ENCODE data around the gene ACKR1.

- TF ChIP-seq MYC (IDR thresholded peaks at IDR 0.05; ENCODE audit: low read depth, low read length) (no peak), CTCF (IDR thresholded peaks at IDR 0.05; ENCODE audit: extremely low read depth in 1 of 2, insufficient read depth in 1 of 2, low read depth in 1 of 2, low read length in 2 of 2) (no peak), EZH2 (IDR thresholded peaks at IDR 0.05; ENCODE audit: borderline replicate concordance, low read depth, low read length, severe bottlenecking) (no peak), POLR2A (IDR thresholded peaks at IDR 0.05; ENCODE audit: low read depth, low read length) (no peak), POLR2AphosphoS5 (IDR thresholded peaks at IDR 0.05; ENCODE audit: insufficient read depth, low read depth, low read length) (no peak), GATA2 (IDR thresholded peaks at IDR 0.05; ENCODE audit: insufficient read depth, insufficient read length, low read depth, low read length) (no peak)
Measured at GRCh38 chr1:159190441-159190840, 14.2 kb upstream of the ACKR1 start.

Data from endothelial cell of umbilical vein (primary cell).